Adrenal gland (tissue), 12 donors: ENCODE data around the gene RAB21. TPM values are rescaled to one million over a fixed set of nuclear protein-coding genes. Genes with fewer than 3 reads are reported as not detected.

Source experiments
- DNase-seq, 7 donors: peaks; one replicate each; pipeline ENCODE4 v3.0.0-alpha.2; 2019 to 2020
- H3K27ac ChIP-seq, 5 donors: fragments of 200-600 bp; sonication (generic) in 4 of 5; 1 replicate in 3 of 5; 2 replicates in 2 of 5; pipeline versions ENCODE4 v1.5.1 to v1.8.0; 2016 to 2020; ENCODE audit warnings: mild to moderate bottlenecking in 1 of 5
- H3K27me3 ChIP-seq: fragments of 200-600 bp; 2 replicates; pipeline ENCODE4 v1.8.0; 2021
- H3K36me3 ChIP-seq, 2 donors: fragments of 200-600 bp; replicated peaks in 1 of 2; 1 replicate in 1 of 2; 2 replicates in 1 of 2; pipeline versions ENCODE4 v1.5.1 to v1.8.0; 2018 to 2022
- H3K4me1 ChIP-seq, 2 donors: fragments of 200-600 bp; replicated peaks in 1 of 2; 1 replicate in 1 of 2; 2 replicates in 1 of 2; pipeline versions ENCODE4 v1.5.1 to v1.8.0; 2018 to 2021
- H3K4me3 ChIP-seq, 4 donors: fragments of 200-600 bp; sonication (generic) in 3 of 4; one replicate each; pipeline ENCODE4 v1.5.1; 2016 to 2018
- H3K9me3 ChIP-seq, 3 donors: fragments of 200-600 bp; sonication (generic) in 1 of 3; replicated peaks in 1 of 3; 1 replicate in 2 of 3; 2 replicates in 1 of 3; pipeline versions ENCODE4 v1.5.1 to v1.8.0; 2016 to 2021
- CTCF ChIP-seq, 6 experiments: fragments of 450-650 bp in 4 of 6; fragments of 200-600 bp in 2 of 6; sonication (generic) in 1 of 6; IDR thresholded peaks; 1 replicate in 5 of 6; 2 replicates in 1 of 6; pipeline versions ENCODE4 v1.5.1 to v1.8.0; 2016 to 2021; ENCODE audit warnings: antibody characterized with exemption in 6 of 6, mild to moderate bottlenecking in 2 of 6, moderate library complexity in 1 of 6
- POLR2A ChIP-seq, 2 donors: fragments of 450-650 bp; IDR thresholded peaks; one replicate each; pipeline ENCODE4 v1.6.1; 2017; ENCODE audit warnings: antibody characterized with exemption in 2 of 2, mild to moderate bottlenecking in 2 of 2, moderate library complexity in 1 of 2
- WGBS, 4 donors: extraction: QIAGEN DNeasy Blood & Tissue Kit in 2 of 4; methylation state at CpG; one replicate each; pipeline versions ENCODE4 v1.1.5 to v1.1.7; 2013 to 2017; 5-methylcytosine and 5-hydroxymethylcytosine counted together
- intact Hi-C, 2 donors: fragments of 100-400 bp; cut with DNase I; formaldehyde crosslinking; loops; one replicate each; pipeline versions ENCODE4 v1.14.1 to v1.15.0; 2022 to 2023
- polyA plus RNA-seq, 3 donors: library from polyadenylated mRNA; stranded (reverse); fragments of 200-250 nt in 2 of 3; fragments of 350-450 nt in 1 of 3; fragmentation: Illumina TruSeq in 1 of 3; extraction: RNeasy Lipid Tissue Mini Kit (QIAGEN cat#74804) in 1 of 3; gene quantifications; one replicate each; pipeline ENCODE4 v1.2.3, GENCODE V29; 2013 to 2014
- total RNA-seq, 9 donors: library from RNA; depleted of rRNA in 4 of 9; stranded (reverse); fragments of >200 nt in 4 of 9; fragments of 120-200 nt in 1 of 9; fragmentation: NEBNext Ultra II Directional in 1 of 9; extraction: Animal tissue kit (Norgen Biotek cat#: 25700) in 1 of 9; gene quantifications; one replicate each; pipeline versions ENCODE4 v1.1.0 to v1.2.4, GENCODE V29; 2013 to 2023
- donor health status: healthy with polysubstance abuse.
- donor health status: Bipolar disorder and iron deficiency.
- donor health status: DM: yes; HTN: yes; CAD: no.
- donor health status: DM: no; HTN: no; CAD: no.
- donor health status: DM: no; HTN: no; CAD: no.
- donor health status: DM: yes; HTN: yes; CAD: no.

RAB21 gene
- total and polyA plus RNA-seq, 12 donors, result 8.6 to 123 (median 58.9) TPM

DNA sequence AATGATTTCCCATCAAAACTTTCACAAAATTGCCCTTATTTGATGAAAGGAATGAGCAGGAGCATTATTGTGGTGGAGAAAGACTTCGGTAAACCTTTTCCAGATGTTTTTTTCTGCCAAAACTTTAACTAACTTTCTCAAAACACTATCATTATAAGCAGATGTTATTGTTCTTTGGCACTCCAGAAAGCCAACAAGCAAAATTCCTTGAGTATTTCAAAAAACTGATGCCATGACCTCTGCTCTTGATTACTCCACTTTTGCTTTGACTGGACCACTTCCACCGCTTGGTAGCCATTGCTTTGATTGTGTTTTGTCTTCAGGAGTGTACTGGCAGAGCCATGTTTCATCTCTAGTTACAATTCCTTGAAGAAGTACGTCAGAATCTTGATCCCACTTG lies 29.7 kb upstream of the RAB21 start:
- no peaks in the 10 kb centered on the region for H3K9me3 ChIP-seq

GRCh38 chr12:71726548-71726947 lies 28.1 kb upstream of the RAB21 start:
- no peak for DNase-seq
- H3K27ac ChIP-seq, result no peak overlapping the region
- no peaks in the 10 kb centered on the region for H3K4me1 ChIP-seq
- 74 to 87% (median 83%) methylated on average over 2 of the region's 2 CpGs for WGBS, 4 donors
- H3K4me3 ChIP-seq, result no peak overlapping the region
- H3K36me3 ChIP-seq, result no peaks in the 10 kb centered on the region
- H3K9me3 ChIP-seq, result no peaks in the 10 kb centered on the region
- no peaks in the 10 kb centered on the region for H3K27me3 ChIP-seq
- intact Hi-C loops, result no loop called here
- no peak for TF ChIP-seq POLR2A (IDR thresholded peaks at IDR 0.05)
- no peak for TF ChIP-seq CTCF (IDR thresholded peaks at IDR 0.05)

More for the DNA sequence above, 29.7 kb upstream of the RAB21 start:
- no peak for DNase-seq
- intact Hi-C loops, result no loop called here
- no peak for TF ChIP-seq CTCF (IDR thresholded peaks at IDR 0.05)
- TF ChIP-seq POLR2A (IDR thresholded peaks at IDR 0.05), result no peak
- WGBS, 4 donors, result 78 to 83% (median 81%) methylated on average over 3 of the region's 3 CpGs
- Histone ChIP-seq H3K4me3 (no peak overlapping the region), H3K27me3 (no peaks in the 10 kb centered on the region), H3K4me1 (no peaks in the 10 kb centered on the region), H3K36me3 (no peaks in the 10 kb centered on the region), H3K27ac (no peak overlapping the region)

DNA sequence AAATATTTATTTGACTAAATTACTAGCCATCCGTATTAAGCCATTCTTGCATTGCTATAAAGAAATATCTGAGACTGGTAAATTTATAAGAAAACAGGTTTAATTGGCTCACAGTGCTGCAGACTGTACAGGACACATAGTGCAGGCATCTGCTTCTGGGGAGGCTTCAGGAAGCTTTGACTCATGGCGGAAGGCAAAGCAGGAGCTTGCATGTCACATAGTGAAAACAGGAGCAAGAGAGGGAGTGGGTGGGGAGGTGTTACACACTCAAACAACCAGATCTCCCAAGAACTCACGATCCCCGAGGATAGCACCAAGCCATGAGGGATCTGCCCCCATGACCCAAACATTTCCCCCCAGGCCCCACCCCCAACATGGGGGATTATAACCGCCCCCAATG lies 26.7 kb upstream of the RAB21 start:
- Histone ChIP-seq H3K27me3 (no peaks in the 10 kb centered on the region), H3K4me1 (no peaks in the 10 kb centered on the region), H3K4me3 (no peak overlapping the region), H3K27ac (no peak overlapping the region), H3K36me3 (no peaks in the 10 kb centered on the region), H3K9me3 (no peaks in the 10 kb centered on the region)
- no peak for DNase-seq
- TF ChIP-seq POLR2A (IDR thresholded peaks at IDR 0.05) (no peak), CTCF (IDR thresholded peaks at IDR 0.05) (no peak)
- WGBS, 4 donors, result 72 to 92% (median 85%) methylated on average over 5 of the region's 5 CpGs
- intact Hi-C loops, result no loop called here

GRCh38 chr12:71730936-71731335 lies 23.7 kb upstream of the RAB21 start:
- WGBS, 4 donors, result 70 to 85% (median 73%) methylated on average over 7 of the region's 7 CpGs
- H3K27me3 ChIP-seq, result no peaks in the 10 kb centered on the region
- H3K9me3 ChIP-seq, result no peaks in the 10 kb centered on the region
- no peak overlapping the region for H3K27ac ChIP-seq
- intact Hi-C loops, result no loop called here
- DNase-seq, result no peak
- no peak overlapping the region for H3K4me3 ChIP-seq
- no peak for TF ChIP-seq CTCF (IDR thresholded peaks at IDR 0.05)
- no peak for TF ChIP-seq POLR2A (IDR thresholded peaks at IDR 0.05)
- H3K4me1 ChIP-seq, result no peaks in the 10 kb centered on the region
- no peaks in the 10 kb centered on the region for H3K36me3 ChIP-seq
